ENCODE data around the gene ZKSCAN8.

GRCh38 chr6:28135393-28135792 lies 6.3 kb upstream of the ZKSCAN8 start:
- TF ChIP-seq, protein P1, sequence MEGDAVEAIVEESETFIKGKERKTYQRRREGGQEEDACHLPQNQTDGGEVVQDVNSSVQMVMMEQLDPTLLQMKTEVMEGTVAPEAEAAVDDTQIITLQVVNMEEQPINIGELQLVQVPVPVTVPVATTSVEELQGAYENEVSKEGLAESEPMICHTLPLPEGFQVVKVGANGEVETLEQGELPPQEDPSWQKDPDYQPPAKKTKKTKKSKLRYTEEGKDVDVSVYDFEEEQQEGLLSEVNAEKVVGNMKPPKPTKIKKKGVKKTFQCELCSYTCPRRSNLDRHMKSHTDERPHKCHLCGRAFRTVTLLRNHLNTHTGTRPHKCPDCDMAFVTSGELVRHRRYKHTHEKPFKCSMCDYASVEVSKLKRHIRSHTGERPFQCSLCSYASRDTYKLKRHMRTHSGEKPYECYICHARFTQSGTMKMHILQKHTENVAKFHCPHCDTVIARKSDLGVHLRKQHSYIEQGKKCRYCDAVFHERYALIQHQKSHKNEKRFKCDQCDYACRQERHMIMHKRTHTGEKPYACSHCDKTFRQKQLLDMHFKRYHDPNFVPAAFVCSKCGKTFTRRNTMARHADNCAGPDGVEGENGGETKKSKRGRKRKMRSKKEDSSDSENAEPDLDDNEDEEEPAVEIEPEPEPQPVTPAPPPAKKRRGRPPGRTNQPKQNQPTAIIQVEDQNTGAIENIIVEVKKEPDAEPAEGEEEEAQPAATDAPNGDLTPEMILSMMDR (conservative IDR thresholded peaks at IDR 0.05; ENCODE audit: low read length), result no peak
- TF ChIP-seq EZH2phosphoT487 (IDR thresholded peaks at IDR 0.05; ENCODE audit: borderline replicate concordance, low read depth, low read length), result no peak

Data from OCI-LY7 (cell line).